HG02571 (cell line): ENCODE measurements around the gene MAPK10.
"Not testable (repeated sequence)": the region's sequence is repeated elsewhere in the genome, so short reads cannot be mapped to it uniquely, and the experiment has no call there.

Source experiments
- ATAC-seq: cut with Tn5 transposase; IDR thresholded peaks from one replicate; pipeline ENCODE4 v1.9.1; 2021; ENCODE audit warnings: mild to moderate bottlenecking, moderate library complexity; ENCODE audit not compliant: unreplicated experiment

Gene MAPK10

GRCh38 chr4:85993641-85994040 lies 366.2 kb downstream of the MAPK10 start:
- no peak for ATAC-seq

- ATAC-seq = no peak
Observed at GRCh38 chr4:85986266-85986665, 373.6 kb downstream of the MAPK10 start.

- ATAC-seq = peak; percentile 93
Observed at GRCh38 chr4:85979276-85979675, 380.6 kb downstream of the MAPK10 start.

- ATAC-seq = no peak
Observed at GRCh38 chr4:85970535-85970934, 389.3 kb downstream of the MAPK10 start.

- ATAC-seq = peak; percentile 70
Observed at GRCh38 chr4:85968945-85969819, 390.7 kb downstream of the MAPK10 start.

- ATAC-seq = no peak
Observed at GRCh38 chr4:85967872-85968271, 392.0 kb downstream of the MAPK10 start.

GRCh38 chr4:85966373-85966772 lies 393.5 kb downstream of the MAPK10 start:
- no peak for ATAC-seq

- no peak for ATAC-seq
Observed at GRCh38 chr4:85965529-85965928, 394.3 kb downstream of the MAPK10 start.

- ATAC-seq = not testable (repeated sequence)
Observed at GRCh38 chr4:85965017-85965416, 394.8 kb downstream of the MAPK10 start.

- no peak for ATAC-seq
Observed at GRCh38 chr4:85964298-85964697, 395.6 kb downstream of the MAPK10 start.

GRCh38 chr4:85963231-85963630 lies 396.6 kb downstream of the MAPK10 start:
- ATAC-seq = no peak

- ATAC-seq = no peak
Observed at GRCh38 chr4:85961887-85962286, 398.0 kb downstream of the MAPK10 start.

GRCh38 chr4:85956293-85956945 lies 403.4 kb downstream of the MAPK10 start:
- ATAC-seq = no peak

- ATAC-seq = no peak
Observed at GRCh38 chr4:85955620-85956292, 404.1 kb downstream of the MAPK10 start.

- ATAC-seq = no peak
Observed at GRCh38 chr4:85953651-85954018, 406.2 kb downstream of the MAPK10 start.

- ATAC-seq = peak; percentile 54
Observed at GRCh38 chr4:85952972-85953650, 406.7 kb downstream of the MAPK10 start.

GRCh38 chr4:85952528-85952927 lies 407.3 kb downstream of the MAPK10 start:
- ATAC-seq = no peak

GRCh38 chr4:85951099-85951498 lies 408.8 kb downstream of the MAPK10 start:
- no peak for ATAC-seq

GRCh38 chr4:85946821-85947220 lies 413.0 kb downstream of the MAPK10 start:
- ATAC-seq = no peak

GRCh38 chr4:85942107-85942506 lies 417.7 kb downstream of the MAPK10 start:
- ATAC-seq = no peak

GRCh38 chr4:85940151-85940550 lies 419.7 kb downstream of the MAPK10 start:
- no peak for ATAC-seq
